Heart right ventricle (tissue), 16 donors: ENCODE results near the gene ABCE1. TPM values are rescaled to one million over a fixed set of nuclear protein-coding genes. Genes with fewer than 3 reads are reported as not detected.
"Not testable (repeated sequence)": the region's sequence is repeated elsewhere in the genome, so short reads cannot be mapped to it uniquely, and the experiment has no call there.

Experiments
- ATAC-seq, 8 donors: fragments of 200-7000 bp; cut with Tn5 transposase; one replicate each; pipeline ENCODE4 v1.9.1; 2020; ENCODE audit warnings: mild to moderate bottlenecking in 8 of 8, moderate library complexity in 8 of 8, moderate number of reproducible peaks in 1 of 8
- DNase-seq, 2 donors: peaks; one replicate each; pipeline ENCODE4 v3.0.0-alpha.2; 2020
- H3K27ac ChIP-seq, 10 donors: fragments of 200-600 bp; sonication (generic) in 2 of 10; one replicate each; pipeline versions ENCODE4 v1.5.0 to v1.8.0; 2020 to 2022; ENCODE audit warnings: mild to moderate bottlenecking in 3 of 10
- H3K27me3 ChIP-seq, 7 donors: fragments of 200-600 bp; one replicate each; pipeline ENCODE4 v1.8.0; 2021 to 2022; ENCODE audit warnings: mild to moderate bottlenecking in 2 of 7
- H3K36me3 ChIP-seq, 9 donors: fragments of 200-600 bp; sonication (generic) in 1 of 9; one replicate each; pipeline versions ENCODE4 v1.5.0 to v1.8.0; 2020 to 2022; ENCODE audit warnings: mild to moderate bottlenecking in 2 of 9
- H3K4me1 ChIP-seq, 9 donors: fragments of 200-600 bp; sonication (generic) in 1 of 9; one replicate each; pipeline versions ENCODE4 v1.5.0 to v1.8.0; 2020 to 2022; ENCODE audit warnings: mild to moderate bottlenecking in 4 of 9
- H3K4me3 ChIP-seq, 10 donors: fragments of 200-600 bp; sonication (generic) in 2 of 10; one replicate each; pipeline versions ENCODE4 v1.5.0 to v1.8.0; 2020 to 2022; ENCODE audit warnings: mild to moderate bottlenecking in 7 of 10, moderate library complexity in 2 of 10
- H3K9me3 ChIP-seq, 11 donors: fragments of 200-600 bp in 10 of 11; sonication (generic) in 2 of 11; one replicate each; pipeline versions ENCODE4 v1.5.0 to v1.8.0; 2013 to 2022; ENCODE audit warnings: mild to moderate bottlenecking in 2 of 11, control low read depth in 1 of 11, moderate library complexity in 1 of 11
- WGBS, 2 donors: extraction: QIAGEN DNeasy Blood & Tissue Kit; methylation state at CpG; one replicate each; pipeline ENCODE4 v1.1.7; 2013; ENCODE audit warnings: inconsistent platforms in 1 of 2; 5-methylcytosine and 5-hydroxymethylcytosine counted together
- intact Hi-C, 10 donors: fragments of 100-400 bp; cut with DNase I; formaldehyde crosslinking; loops; one replicate each; pipeline versions ENCODE4 v1.11.1 to v1.14.2; 2022
- polyA plus RNA-seq, 2 donors: library from polyadenylated mRNA; stranded (reverse); fragments of 200-250 nt; gene quantifications; one replicate each; pipeline ENCODE4 v1.2.3, GENCODE V29; 2013
- total RNA-seq, 10 donors: library from RNA; stranded (reverse); fragmentation: NEBNext Ultra II Directional in 3 of 10; extraction: Animal tissue kit (Norgen Biotek cat#: 25700) in 3 of 10; gene quantifications; one replicate each; pipeline versions ENCODE4 v1.2.1 to v1.2.4, GENCODE V29; 2021 to 2023
- TF ChIP-seq, protein P1 (sequence below), 9 donors: fragments of 200-600 bp; sonication (generic) in 2 of 9; IDR thresholded peaks; one replicate each; pipeline versions ENCODE4 v1.5.0 to v1.8.0; 2021 to 2022; ENCODE audit warnings: antibody characterized with exemption in 9 of 9, mild to moderate bottlenecking in 5 of 9, moderate library complexity in 1 of 9
- donor health status: Arrhythmogenic right ventricular cardiomyopathy.
- donor health status: ischemic (EF 13 %, LVEDD 7.1; RV severe dilation, severe dysfunction).
- donor health status: healthy with polysubstance abuse.
- donor health status: DM: no; HTN: yes; CAD: no.
- donor health status: DM: no; HTN: no; CAD: no.
- donor health status: ischemic (EF 25% LVEDD 6.9; RV normal size, moderate dysfunction).
- donor health status: ischemic (EF 25% LVEDD 5.7; RV mildly dilated, moderate dysfunction).
- donor health status: healthy.
- donor health status: DM: yes; HTN: yes; CAD: no.
- donor health status: Ischemic cardiomyopathy.
- donor health status: ischemic (EF 35%, LVEDD 5.7; RV mildly dilated, moderate dysfunction).
- donor health status: nonischemic (EF 11% LVEDD 7.7; RV severe dilation, severe dysfunction).
- donor health status: DM: yes; HTN: yes; CAD: no.
- donor health status: PGD.
- donor health status: ischemic (EF 29% LVEDD 5.4; RV normal size, mild dysfunction).
- donor health status: nonischemic (EF 23%, LVEDD 6.1; RV moderate dilation, normal function).

The ABCE1 gene
- total and polyA plus RNA-seq, 12 donors = 14.6 to 49.0 (median 32.3) TPM

DNA sequence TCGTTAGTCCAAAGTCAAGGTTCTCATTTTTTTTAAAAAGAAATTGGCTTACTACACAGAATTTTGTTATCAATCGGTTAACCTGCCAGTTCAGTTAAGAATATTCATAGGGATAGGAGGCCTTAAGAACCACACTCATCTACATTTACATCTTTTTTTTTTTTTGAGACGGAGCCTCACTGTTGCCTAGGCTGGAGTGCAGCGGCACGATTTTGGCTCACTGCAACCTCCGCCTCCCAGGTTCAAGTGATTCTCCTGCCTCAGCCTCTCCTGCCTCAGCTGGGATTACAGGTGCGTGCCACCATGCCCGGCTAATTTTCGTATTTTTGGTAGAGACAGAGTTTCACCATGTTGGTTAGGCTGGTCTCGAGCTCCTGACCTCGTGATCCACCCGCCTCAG is 33.7 kb downstream of the ABCE1 start:
- WGBS, 2 donors = 95% methylated on average over 12 of the region's 12 CpGs
- Histone ChIP-seq H3K27me3 (no peaks in the 10 kb centered on the region), H3K36me3 (peaks cover 0 to 84% (median 29%) of the 10 kb centered on the region in 9 donors), H3K27ac (no peak overlapping the region), H3K4me3 (no peak overlapping the region), H3K4me1 (peaks cover 0 to 14% (median 4%) of the 10 kb centered on the region in 9 donors), H3K9me3 (no peaks in the 10 kb centered on the region)
- ATAC-seq (no peak), DNase-seq (no peak)
- TF ChIP-seq, protein P1, sequence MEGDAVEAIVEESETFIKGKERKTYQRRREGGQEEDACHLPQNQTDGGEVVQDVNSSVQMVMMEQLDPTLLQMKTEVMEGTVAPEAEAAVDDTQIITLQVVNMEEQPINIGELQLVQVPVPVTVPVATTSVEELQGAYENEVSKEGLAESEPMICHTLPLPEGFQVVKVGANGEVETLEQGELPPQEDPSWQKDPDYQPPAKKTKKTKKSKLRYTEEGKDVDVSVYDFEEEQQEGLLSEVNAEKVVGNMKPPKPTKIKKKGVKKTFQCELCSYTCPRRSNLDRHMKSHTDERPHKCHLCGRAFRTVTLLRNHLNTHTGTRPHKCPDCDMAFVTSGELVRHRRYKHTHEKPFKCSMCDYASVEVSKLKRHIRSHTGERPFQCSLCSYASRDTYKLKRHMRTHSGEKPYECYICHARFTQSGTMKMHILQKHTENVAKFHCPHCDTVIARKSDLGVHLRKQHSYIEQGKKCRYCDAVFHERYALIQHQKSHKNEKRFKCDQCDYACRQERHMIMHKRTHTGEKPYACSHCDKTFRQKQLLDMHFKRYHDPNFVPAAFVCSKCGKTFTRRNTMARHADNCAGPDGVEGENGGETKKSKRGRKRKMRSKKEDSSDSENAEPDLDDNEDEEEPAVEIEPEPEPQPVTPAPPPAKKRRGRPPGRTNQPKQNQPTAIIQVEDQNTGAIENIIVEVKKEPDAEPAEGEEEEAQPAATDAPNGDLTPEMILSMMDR (IDR thresholded peaks at IDR 0.05) = no peak
- intact Hi-C loops = no loop called here

DNA sequence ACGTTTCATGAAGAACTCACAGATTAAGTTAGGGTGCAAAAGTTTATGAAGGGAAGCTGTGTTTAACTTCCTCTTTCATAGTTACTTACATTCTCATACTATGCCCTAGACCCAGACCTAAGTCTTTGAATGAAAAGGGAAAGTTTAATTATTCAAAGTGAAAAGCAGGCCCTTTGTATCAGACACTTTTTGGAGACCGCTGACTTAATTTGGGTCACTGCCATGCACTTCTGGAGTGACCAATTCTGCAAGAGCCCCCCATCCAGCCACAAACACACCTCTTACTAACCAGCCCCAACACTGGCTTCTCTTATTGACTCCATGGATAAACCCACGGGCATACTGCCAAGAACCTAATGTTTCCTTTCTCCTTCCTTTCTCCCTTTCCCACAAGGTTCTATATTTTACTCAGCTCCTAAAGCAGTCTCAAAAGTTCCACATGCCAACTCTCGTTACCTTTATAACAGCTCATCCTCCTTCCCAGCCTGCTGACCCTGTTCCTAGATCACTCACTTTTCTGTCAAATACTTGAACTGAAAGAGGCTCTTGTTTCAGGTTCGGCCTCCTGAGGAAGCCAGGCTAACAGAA is 34.5 kb downstream of the ABCE1 start:
- peaks cover 0 to 84% (median 24%) of the 10 kb centered on the region in 9 donors for H3K36me3 ChIP-seq
- H3K9me3 ChIP-seq = no peaks in the 10 kb centered on the region
- DNase-seq = peak in 1 of 2 donors; percentile 7
- 65 to 74% methylated on average over 5 of the region's 5 CpGs for WGBS, 2 donors
- ATAC-seq = peak in 3 of 8 donors; percentile 16 to 41 (median 41)
- no peak overlapping the region for H3K4me3 ChIP-seq
- H3K27me3 ChIP-seq = no peaks in the 10 kb centered on the region
- H3K4me1 ChIP-seq = peaks cover 0 to 14% (median 4%) of the 10 kb centered on the region in 9 donors
- intact Hi-C loops = no loop called here
- TF ChIP-seq, protein P1 (IDR thresholded peaks at IDR 0.05) = no peak
- H3K27ac ChIP-seq = peak overlapping the region in 1 of 10 donors; percentile 22

DNA sequence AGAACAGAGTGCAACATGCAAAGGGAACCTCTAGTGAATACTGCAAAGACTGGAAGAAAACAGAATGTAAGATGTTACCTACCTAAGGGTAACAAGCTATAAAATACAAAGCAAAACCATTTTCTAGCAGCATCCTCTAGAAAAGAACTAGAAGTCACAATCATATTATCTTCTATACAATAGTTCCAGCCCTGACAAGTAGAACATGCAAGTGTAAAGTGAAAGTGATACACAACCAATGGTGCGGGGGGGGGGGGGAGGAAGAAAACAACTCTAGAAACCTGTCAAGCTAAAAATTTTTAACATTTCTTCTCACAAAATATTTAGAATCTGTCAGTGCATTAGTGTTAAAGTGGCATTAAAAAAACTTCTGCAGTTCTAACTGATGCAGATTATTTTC is 38.1 kb downstream of the ABCE1 start:
- H3K4me1 ChIP-seq = peaks cover 0 to 14% (median 4%) of the 10 kb centered on the region in 9 donors

DNA sequence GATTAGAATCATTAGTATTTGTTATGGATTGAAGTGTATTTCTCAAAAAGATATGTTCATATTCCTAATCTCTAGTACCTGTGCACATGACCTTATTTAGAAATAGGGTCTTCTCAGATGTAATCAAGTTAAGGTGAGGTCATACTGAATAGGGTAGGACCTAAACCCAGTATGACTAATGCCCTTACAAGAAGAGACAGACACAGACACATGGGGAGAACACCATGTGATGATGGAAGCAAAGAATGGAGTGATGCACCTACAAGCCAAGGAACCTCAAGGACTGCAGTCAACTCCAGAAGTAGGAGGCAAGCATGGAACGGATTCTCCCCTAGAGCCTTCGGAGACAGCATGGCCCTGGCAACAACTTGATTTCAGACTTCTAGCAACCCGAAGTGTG is 50.9 kb downstream of the ABCE1 start:
- 97 to 99% methylated on average over 3 of the region's 3 CpGs for WGBS, 2 donors
- H3K4me3 ChIP-seq = no peak overlapping the region
- TF ChIP-seq, protein P1 (IDR thresholded peaks at IDR 0.05) = no peak
- no peaks in the 10 kb centered on the region for H3K9me3 ChIP-seq
- H3K27me3 ChIP-seq = no peaks in the 10 kb centered on the region
- intact Hi-C loops = no loop called here
- peaks cover 0 to 19% (median 6%) of the 10 kb centered on the region in 9 donors for H3K4me1 ChIP-seq
- no peak overlapping the region for H3K27ac ChIP-seq
- ATAC-seq (no peak), DNase-seq (no peak)
- H3K36me3 ChIP-seq = peaks cover 0 to 100% (median 54%) of the 10 kb centered on the region in 9 donors

More for the DNA sequence above, 38.1 kb downstream of the ABCE1 start:
- WGBS, 2 donors = 67 to 86% methylated on average over 1 of the region's 1 CpG
- H3K27me3 ChIP-seq, DNase-seq, H3K9me3 ChIP-seq, intact Hi-C loops, ATAC-seq, H3K27ac ChIP-seq, H3K4me3 ChIP-seq: not testable (repeated sequence)
- peaks cover 0 to 86% (median 38%) of the 10 kb centered on the region in 9 donors for H3K36me3 ChIP-seq
